Lower leg skin (tissue), 3 donors: ENCODE data around the gene FAM131A.

ENCODE experiments used
- POLR2A ChIP-seq, 2 donors: fragments of 450-650 bp; IDR thresholded peaks; one replicate each; pipeline ENCODE4 v1.6.1; 2016 to 2017; ENCODE audit warnings: antibody characterized with exemption in 2 of 2, mild to moderate bottlenecking in 1 of 2, moderate library complexity in 1 of 2
- TF ChIP-seq, protein P1 (sequence below), 3 donors: fragments of 450-650 bp; IDR thresholded peaks; one replicate each; pipeline ENCODE4 v1.5.1; 2016; ENCODE audit warnings: antibody characterized with exemption in 3 of 3, mild to moderate bottlenecking in 3 of 3, moderate library complexity in 2 of 3

GRCh38 chr3:184358124-184358767 lies 20.8 kb downstream of the FAM131A start:
- TF ChIP-seq, protein P1, sequence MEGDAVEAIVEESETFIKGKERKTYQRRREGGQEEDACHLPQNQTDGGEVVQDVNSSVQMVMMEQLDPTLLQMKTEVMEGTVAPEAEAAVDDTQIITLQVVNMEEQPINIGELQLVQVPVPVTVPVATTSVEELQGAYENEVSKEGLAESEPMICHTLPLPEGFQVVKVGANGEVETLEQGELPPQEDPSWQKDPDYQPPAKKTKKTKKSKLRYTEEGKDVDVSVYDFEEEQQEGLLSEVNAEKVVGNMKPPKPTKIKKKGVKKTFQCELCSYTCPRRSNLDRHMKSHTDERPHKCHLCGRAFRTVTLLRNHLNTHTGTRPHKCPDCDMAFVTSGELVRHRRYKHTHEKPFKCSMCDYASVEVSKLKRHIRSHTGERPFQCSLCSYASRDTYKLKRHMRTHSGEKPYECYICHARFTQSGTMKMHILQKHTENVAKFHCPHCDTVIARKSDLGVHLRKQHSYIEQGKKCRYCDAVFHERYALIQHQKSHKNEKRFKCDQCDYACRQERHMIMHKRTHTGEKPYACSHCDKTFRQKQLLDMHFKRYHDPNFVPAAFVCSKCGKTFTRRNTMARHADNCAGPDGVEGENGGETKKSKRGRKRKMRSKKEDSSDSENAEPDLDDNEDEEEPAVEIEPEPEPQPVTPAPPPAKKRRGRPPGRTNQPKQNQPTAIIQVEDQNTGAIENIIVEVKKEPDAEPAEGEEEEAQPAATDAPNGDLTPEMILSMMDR (IDR thresholded peaks at IDR 0.05) = no peak
- TF ChIP-seq POLR2A (IDR thresholded peaks at IDR 0.05) = no peak
